HuH-7 (cell line): ENCODE data around the gene EDN2.

Experiments
- DNase-seq: peaks from one replicate; pipeline ENCODE4 v3.0.0; 2011; ENCODE audit warnings: low spot score

The EDN2 gene

DNA sequence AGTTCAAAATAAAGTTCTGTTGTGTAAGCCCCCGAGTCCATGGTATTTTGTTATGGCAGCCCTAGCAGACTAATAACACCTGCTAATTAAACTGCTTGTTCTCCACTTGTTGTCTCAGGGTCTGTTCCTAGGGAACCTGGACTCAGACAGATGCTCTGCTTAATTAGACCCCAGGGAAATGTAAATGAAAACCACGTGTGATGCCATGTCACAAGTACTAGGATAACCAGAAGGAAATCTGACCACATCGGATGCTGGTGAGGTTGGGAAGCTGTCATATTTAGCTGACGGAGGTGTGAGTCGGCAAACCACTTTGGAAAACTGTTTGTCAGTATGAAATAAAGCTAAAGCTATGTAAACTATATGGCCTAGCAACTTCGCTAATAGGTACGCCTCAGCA is 19.6 kb downstream of the EDN2 start:
- DNase-seq = no peak

DNA sequence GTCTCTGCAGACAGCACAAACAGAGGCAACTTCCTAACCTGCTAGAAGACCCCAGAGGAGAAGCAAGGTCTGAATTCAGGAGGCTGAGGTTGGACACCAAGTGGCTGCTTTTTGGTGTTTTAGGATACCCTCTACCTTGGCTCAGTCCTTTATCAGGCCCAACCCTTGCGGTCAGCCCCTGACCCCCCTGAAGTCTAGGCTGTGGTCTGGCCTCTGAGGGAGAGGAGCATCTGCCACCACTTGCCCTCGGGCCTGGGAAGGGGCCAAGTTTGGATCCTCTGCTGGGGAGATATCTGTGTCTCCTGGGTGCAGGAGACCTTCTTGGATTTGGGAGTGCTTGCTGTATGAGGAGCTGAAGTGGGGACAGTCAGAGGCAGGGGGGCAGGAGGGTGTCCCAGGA is 21.0 kb downstream of the EDN2 start:
- DNase-seq = no peak

DNA sequence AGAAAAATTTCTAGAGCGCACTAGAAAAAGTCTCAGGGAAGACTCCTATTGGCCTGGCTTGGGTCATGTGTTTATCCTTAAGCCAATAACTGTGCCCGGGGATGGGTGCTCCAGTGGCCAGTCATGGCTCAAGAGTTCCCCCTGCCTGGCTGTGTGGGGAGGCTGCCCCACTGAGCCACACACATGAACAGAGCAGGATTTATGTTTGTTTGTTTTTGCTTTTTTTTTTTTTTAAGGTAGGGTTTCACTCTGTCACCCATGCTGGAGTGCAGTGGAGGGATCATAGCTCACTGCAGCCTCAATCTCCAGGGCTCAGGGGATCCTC is 21.8 kb downstream of the EDN2 start:
- no peak for DNase-seq

DNA sequence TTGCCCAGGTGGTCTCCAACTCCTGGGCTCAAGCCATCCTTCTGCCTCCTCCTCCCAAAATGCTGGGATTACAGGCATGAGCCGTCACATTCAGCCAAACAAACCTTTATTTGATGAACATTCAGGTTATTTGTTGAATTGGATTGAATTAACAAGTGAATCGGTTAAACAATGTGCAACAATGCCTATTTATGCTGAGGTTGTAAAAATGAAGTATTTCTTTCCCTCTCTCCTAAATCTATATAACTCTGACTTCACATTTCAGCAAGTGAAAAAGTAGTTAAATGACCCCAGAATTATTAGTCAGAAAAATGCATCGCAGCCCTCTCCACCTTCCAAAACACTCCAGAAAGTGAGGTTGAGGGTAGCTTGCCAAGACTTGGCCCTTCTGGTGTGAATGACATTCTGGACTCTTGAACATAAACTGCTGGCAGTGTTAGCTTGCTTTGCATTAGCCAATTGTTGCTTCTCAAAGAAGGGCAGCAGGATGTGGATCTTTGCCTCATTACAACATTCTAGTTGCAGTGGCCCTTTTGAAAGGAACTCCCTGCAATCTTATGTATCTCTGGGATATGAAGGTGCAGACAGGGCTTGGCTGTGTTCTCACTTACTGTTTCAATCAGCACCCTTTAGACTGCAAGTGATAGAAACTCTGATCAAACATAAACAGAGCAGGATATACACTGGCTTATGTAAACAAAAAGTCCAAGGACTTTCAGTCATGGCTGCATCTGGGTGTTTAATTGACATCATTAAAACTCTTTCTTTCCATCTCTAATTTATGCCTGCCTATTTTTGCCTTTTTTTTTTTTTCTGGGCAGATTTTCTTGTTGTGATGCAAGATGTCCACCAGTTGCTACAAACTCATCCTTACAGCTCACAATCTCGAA is 22.4 kb downstream of the EDN2 start:
- no peak for DNase-seq

DNA sequence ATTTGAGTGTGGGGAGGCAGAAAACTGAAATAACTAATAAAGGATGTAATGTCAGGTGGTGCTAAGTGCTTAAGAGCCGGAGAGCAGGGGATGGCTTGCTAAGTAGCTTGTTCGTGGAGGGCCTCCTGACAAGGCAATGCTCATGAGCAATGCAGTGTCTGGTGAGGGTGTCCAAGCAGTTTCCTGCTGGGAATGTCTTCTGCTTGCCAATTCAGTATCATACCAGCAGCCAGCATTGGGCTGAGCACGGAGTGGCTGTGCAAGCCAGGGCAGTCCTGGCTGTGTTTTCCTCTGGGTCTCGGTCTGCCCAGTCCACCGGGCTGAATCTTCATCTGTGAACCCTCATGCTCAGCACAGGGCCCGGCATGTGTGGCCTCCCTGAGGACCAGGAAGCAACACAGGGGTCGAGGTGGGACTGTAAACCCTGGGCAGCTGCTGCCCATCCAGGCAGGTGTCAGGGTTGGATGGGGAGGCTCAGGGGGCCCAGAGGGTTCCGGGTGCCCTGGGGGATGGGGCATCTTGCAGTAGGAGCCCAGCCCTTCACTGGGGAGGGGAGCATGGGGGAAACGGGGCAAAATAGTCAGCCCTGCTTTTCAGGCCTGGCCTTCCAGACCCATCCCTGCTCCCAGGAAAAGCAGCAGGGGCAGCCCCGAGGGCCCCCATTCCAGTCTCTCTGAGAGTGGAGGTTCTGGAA is 27.5 kb downstream of the EDN2 start:
- no peak for DNase-seq

DNA sequence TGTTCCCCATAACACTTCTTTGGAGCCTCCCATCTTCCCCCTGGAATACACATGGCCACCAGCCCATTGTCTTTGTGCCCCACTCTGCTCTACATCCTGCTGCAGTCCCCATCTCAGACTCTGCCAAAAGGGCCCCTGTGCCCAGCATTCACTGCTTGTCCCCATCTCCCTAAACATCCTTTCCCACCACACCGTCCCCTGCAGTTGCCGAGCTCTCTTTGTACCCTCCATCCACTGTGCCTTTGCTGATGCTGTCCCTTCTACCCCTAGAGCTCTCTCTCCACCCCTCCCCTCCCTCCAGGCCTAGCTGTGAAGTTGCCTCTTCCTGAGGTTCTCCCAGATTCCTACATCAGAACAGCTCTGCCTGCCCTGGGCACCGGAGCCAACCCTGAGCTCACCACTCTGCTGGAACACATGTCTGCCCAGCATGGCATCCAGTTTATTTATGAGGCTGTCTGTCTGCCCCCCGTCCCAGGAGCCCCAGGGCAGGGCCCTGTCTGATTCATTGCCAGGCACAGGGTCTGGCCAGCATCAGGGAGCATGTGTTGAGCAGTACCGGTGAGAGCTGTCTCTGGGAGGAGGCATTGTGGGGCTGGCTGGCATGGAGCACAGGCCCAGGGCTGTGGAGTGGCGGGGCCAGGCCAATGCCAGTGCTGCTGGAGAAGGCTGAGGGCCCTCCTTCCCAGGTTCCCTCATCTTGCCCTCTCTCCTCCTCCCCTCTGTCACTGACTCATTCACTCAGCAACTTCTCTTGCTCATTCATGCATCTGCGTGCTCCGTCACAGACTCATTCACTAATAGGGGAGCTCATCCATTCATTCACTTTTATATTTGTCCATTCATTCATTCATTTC is 28.8 kb downstream of the EDN2 start:
- DNase-seq = no peak

DNA sequence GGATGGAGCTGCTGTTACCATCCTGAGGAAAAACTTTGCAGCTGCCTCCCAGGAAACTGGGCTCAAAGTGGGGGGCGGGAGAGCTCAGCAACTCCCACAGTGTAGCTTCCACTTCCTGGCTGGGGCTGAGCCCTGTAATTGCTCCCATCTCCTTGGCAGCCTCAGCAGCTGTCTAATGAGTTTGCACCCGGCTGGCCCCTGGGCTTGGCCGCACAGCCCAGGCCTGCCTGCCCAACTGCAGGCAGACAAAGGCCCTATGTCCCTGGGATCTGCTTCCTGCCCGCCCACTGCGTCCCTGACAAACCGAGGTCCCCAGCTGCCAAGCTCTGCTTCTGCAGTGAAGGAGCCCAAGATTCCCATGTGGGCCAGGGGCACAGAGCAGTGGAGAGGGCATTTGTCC is 30.1 kb downstream of the EDN2 start:
- no peak for DNase-seq

DNA sequence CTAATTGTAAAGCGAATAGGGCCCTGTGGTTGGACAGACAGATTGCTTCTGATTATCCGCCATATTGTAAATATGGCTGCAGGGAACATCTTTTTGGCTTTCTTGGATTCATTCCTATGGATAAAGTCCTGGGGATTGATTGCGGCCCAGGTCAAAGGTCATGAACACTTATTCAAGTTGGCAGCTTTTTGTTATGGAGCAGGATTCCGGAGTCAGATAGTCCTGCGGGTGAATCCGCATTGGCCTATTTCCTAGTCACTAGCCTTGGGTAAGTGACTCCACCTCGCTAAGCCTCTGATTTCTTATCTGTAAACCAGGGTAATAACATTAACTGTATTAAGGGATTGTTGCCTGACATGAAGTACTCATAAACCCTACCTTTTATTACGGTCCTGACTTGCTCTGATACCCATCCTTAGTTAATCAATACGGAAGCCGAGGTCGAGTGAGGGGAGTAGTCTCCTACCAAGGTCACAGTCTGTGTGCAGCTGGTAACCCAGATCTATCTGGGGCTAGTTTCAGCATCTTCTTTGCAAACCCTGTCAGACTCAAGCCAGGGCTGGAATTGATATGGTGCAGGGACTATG is 31.7 kb downstream of the EDN2 start:
- no peak for DNase-seq

DNA sequence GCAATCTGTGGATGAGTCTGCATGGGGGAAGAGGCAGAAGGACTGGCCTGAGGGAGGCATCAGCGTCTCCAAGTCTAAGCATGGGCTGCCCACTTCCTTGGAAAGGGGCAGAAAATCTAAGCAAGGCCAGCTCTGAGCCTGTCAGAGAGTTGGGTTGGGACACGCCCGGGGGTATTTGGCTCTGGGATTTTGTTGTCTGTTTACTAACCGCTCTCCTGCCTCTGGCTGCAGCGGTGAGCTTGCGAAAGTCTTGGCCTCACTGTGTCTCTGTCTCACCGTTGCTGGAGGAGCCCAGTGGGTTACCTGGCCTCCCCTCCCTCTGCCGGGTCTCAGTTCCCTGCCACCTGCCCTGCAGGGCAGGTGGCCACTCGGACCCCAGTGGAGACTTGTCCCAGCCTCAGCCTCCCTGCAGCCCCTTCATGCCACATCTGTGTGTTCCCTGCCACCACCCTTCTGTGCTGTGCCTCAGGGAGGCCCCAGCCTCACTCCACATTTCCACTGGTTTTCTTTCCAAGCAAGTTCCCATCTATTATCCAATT is 33.7 kb downstream of the EDN2 start:
- no peak for DNase-seq

DNA sequence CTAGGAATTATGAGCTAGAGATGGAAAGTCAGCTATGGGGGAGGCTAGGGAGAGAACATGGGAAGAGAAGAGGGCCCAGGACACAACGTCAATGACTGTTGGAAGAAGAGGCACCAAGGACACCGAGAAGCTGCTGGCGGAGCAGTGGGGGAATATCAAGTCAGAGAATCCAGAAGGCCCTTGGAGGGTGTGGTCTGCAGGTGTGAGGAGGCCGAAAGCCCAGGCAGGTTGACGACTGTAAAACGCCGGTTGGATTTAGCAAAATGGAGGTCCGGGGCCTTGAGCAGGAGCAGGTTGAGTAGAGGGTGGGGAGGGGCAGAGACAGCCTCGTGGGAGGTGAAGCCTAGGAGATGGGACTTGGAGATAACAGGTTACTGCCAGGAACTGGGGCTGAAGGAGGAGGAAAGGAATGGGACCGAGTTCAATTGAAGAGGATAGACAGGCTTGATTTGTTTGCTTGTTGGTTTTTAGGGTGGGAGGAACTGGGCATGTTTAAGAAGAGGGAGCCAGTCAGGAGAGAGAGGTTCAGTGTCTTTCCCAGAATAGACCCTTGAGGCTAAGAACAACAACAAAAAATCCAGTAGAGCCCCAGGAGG is 35.1 kb downstream of the EDN2 start:
- no peak for DNase-seq

DNA sequence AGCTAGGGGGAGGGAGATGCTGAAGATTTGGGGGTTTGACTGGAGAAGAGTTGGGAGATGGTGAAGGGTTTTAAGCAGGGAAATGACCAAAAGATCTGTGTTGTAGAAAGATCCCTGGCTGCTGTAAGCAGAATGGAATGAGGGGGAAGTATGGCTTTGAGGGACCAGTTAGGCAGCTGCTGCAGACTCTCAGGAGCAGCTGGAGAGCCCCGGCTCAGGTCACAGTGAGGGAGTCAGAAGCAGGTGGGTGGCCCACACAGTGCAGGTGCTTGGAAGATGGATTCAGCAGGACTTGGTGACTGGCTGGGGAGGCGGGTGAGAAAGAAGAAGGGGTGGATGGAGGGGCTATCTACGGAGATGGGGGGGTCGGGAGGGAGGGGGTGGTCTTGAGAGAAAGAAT is 35.7 kb downstream of the EDN2 start:
- DNase-seq = no peak

DNA sequence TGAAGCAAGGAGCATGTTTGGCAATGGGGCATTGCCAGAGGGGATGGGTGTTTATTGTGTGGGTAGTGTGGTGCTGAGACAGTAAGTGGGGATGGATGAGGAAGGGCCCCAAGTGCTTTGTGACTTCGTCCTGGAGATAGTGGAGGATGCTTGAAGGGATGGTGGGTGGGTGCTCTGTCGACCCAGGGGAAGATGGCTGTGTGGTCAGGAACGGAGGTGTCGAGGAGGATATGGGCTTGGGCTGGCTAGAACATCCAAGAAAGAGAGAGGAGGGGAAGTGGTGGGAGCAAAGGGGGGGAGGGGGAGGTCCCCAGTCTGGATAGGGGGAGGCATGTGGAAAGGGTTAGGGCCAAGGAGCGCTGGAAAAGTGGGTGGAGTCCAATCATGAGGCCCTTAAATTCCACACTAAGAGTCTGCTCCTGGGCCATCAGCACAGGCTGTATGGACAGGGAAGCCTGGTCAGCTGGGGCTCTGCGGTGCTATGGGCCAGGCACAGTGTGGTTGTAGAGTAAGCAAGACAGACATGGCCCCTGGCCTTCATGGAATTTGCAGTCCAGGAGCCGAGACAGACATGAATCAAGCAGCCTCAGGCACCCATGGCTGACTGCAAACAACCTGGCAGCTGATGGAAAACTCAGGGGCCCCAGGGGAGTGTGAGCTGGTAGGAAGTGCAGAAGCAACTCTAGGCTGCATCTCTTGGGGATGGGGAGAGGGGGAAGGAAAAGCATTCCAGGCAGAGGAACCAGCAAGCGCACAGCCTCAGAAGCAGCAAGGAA is 36.3 kb downstream of the EDN2 start:
- DNase-seq = no peak

DNA sequence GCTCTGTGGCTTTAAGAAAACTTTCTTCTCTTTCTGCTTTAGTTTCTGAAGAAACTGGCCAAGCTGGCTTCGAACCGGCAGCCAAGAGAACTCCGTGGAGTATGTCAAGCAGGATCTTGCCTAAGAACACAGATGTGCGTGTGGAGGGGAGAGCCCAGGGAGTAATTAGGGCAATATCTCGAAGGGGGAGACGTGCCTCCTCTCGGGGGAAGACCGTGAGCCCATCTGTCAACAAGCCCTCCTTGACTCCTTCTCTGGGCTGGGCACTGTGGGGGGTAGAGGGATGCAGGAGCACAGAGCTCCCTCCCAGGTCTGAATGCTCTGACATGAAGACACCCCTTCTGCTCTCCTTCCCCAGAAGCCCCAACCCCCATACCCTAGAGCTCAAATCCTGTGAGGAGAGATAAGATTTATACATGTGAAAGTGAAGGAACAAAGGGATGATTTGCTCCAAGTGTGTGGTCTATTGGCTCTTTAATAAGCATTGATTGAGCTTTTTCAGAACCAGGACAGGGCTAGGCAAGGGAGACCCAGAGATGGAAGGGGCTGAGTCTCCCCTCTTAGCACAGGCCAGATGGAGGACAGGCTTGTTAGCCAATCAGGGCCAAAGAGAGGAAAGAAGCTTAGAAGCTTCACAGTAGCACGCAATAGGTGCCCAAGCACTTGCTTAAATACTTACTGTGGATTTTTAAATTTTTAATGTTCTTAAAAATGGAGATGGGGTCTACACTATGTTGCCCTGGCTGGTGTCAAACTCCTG is 37.5 kb downstream of the EDN2 start:
- DNase-seq = no peak

DNA sequence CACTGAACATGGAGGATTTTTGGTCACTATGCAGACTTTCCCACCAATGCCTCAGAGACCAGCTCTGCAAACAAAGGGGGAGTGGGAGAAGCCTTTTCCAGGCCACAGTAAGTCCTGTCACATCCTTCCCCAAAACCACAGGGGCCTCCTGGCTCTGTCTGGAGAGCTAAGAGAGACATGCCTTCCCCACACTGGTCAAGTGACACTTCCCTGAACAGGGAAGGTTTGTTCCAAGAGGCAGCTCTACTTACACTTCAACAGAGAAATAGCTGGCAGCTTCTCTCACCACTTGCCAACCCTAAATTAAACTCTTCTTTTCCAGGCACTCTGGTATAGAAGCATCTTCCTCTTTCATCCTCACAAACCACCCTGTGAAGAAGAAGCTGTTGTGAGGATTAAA is 39.7 kb downstream of the EDN2 start:
- DNase-seq = no peak

DNA sequence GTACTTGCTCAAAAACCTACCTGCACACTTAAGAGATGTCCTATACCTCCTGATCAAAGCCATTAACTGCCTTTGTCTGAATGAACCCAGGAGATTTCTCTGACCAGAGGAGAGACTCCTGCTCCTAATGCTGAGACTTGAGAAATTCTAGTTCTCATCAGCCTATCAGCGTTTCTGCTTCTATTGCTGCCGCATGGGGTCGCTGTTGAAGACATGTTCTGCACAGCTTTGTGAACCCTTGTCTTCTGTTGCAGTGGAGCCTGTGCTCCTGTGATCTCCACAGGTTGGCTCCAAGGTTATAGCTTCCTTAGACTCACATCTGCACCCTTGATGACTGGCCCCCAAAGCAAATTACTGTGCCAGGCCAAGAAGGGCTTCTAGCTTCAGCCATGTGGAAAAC is 40.2 kb downstream of the EDN2 start:
- no peak for DNase-seq

DNA sequence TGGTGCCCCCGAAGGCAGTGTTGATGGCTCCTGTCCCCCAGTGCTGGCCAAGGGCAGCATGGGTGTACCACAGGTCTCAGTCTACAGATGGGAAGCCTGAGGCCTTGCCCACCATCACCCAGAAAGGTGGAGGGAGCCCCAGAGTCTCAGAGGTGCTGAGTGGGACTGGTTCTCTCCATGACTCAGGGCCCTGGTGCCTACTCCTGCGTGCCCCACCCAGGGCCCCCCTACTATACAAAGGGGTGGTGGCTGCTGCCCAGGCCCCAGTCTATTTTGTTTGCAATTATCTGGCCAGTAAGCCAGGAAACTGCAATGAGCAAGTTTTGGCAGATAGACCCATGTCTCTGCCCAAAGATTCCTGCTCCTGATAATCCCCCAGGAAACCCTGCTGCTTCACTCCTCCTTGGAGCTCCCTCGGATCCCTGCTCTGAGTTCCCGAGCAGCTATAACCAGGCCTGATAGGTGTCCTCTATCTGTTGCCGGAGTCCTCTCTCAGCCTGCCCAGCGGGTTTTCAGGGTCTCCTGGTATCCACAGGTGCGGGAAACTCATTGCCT is 41.7 kb downstream of the EDN2 start:
- DNase-seq = no peak

DNA sequence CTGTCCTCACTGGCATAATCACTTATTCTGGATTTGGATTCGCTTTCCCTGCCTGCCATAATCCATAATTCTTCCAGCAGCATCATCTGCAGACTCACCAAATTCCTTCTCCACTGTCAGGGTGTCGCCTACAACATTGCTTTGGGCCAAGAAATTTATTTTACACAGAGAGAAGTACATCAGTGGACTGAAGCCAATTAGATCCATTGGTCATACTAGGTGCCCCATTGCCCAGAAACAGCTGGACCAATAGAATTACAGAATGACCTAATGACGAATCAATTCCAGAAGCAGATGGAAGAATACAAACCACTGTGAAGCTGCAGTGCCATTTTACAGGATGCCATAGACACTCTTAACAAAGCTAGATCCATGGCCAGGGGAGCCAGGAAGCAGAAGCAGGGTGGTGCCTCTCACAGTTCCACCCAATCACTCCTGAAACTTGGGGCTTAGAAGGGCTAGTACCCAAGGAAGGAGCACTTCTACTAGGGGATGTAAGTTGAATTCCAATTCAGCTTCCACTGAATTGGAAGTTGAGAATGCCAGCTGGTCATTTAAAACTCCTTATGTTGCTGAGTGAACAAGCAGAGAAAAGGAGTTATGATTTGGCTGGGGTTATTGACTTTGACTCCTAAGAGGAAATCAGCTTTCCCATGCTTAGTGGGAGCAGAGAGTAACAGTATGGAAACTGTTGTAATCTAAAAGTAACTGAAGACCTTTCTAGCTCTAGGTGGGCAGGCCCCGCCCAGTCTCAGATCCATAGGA is 44.0 kb downstream of the EDN2 start:
- DNase-seq = no peak

DNA sequence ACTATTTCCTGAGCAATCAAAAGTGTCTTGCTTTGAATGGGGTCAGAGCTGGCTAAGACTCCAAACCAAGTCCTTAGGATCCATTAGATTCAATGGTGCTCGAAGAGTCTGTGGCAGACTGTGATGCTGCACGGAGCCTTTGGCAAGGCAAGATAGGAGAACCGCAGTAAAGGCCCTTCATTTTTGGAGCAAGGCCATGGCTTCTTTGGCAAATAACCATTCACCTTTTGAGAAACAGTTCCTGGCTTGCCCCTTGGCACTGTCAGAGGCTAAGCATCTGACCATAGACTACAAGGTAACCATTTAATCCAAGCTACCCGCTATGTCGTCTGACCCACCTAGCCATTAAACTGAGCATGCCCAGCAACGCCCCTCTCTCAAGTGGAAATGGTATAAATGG is 45.2 kb downstream of the EDN2 start:
- DNase-seq = no peak

DNA sequence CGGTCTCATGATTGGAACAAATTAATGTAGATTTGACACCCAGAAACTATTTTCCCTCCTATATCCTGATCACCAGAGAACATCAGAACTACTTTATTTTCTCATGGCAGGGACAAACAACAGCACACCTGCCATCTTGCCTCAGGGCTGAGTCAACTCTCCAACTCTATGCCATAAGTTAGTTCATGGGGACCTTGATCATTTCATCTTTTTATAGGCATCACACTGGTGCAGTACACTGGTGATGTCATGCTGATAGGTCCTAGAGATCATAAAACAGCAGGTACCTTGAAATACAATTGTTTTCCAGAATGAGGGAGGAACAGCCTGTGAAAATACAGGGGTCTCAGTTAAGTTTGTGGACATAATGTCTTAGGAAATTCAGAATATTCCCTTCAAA is 45.8 kb downstream of the EDN2 start:
- no peak for DNase-seq
